ENCODE results near the gene MACO1.
"Not testable (repeated sequence)": the region's sequence is repeated elsewhere in the genome, so short reads cannot be mapped to it uniquely, and the experiment has no call there.

Gene MACO1

GRCh38 chr1:25460020-25460419 is 29.3 kb downstream of the MACO1 start:
- FAIRE-seq, result no peak

GRCh38 chr1:25460816-25461215 is 30.1 kb downstream of the MACO1 start:
- not testable (repeated sequence) for FAIRE-seq

DNA sequence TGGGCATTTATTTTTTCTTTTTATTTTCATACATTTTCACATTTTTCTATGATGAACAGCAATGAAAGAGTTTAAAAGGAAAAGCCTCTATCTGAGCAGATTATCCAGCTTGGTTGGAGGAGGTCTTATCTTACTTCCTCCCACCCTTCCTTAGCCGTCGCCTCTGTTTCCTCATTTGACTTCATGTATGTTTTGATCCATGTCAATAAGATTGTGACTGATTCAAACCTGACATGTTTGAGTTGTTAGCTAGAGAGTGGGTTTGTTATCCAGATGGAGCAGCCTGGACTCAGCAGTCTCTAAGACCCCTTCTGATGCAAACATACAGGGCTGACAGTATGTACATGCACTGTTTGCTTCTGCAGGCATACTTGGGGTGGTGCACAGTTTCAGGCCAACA is 31.2 kb downstream of the MACO1 start:
- no peak for FAIRE-seq

DNA sequence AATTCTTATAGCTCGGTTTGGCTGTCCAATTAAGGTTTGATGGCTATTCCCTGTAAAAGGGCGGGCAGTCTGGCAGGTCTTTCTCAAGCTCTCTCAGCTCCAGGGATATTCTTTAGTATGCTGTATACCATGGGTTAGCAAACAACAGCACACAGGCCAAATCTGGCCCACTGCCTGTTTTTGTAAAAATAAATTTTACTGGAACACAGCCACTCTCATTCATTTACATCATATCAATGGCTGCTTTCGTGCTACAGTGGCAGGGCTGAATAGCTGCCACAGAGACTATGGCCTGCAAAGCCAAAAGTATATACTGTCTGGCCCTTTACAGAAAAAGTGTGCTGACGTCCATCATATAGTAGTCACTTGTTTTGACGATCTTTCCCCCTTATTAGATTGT is 32.0 kb downstream of the MACO1 start:
- FAIRE-seq, result no peak

- peak; percentile 9 for FAIRE-seq
Observed at GRCh38 chr1:25467193-25467592, 36.5 kb downstream of the MACO1 start.

DNA sequence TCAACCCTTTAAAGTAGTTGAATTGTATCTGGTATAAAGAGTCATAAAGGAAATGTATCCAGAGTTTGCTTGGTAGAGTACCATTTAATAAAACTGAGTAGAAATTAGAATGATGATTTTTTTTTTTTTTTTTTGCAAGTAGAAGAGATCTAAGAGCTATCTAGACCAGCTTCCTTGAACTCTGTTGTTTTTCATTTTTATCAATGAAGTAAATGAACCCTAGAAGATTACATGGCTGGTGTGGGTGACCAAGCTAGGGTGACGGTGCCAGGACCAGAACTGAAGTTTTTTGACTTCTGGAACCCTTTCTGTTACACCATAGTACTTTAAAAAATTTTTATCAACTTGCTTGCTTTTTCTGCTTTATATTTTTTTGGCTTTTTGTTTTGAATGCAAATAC is 36.9 kb downstream of the MACO1 start:
- no peak for FAIRE-seq

GRCh38 chr1:25468033-25468432 is 37.3 kb downstream of the MACO1 start:
- no peak for FAIRE-seq

DNA sequence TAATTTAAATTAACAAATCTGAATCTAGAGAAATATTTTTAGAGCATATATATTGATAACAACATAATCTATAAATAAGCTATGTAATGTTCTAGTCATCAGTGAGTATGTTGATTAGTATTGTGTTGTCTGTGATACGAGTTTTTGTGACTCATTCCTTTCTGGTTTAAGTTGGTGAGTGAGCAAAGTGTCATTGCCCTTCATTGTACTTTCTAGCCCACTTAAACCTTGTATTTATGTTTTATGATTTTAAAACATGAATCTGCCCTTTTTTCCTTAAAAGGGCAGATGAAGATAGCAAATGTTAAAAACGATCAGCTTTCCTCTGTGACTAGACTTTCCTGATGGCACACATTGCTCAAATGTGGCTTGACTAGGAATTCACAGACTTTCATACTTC is 38.5 kb downstream of the MACO1 start:
- peak; percentile 69 for FAIRE-seq

DNA sequence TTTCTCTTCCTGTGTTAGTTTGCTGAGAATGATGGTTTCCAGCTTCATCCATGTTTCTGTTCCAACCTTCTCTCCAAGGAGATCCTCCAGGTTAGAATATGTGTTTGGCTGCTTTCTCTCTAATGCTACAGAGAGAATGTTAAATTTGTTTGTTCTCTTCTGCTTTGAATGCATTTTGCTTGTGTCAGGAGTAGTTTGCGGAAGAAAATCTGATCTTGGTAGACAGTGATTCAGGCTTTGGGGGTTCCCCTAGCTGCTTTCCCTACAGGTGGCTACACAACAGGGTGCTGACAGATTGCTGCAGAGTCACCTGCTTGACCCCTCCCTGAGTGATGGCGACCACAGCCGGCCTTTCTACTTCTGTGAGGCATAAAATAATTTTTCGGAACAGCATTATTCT is 41.8 kb downstream of the MACO1 start:
- no peak for FAIRE-seq

GRCh38 chr1:25473653-25474225 is 43.0 kb downstream of the MACO1 start:
- FAIRE-seq, result no peak

- no peak for FAIRE-seq
Observed at GRCh38 chr1:25474439-25475047, 43.8 kb downstream of the MACO1 start.

DNA sequence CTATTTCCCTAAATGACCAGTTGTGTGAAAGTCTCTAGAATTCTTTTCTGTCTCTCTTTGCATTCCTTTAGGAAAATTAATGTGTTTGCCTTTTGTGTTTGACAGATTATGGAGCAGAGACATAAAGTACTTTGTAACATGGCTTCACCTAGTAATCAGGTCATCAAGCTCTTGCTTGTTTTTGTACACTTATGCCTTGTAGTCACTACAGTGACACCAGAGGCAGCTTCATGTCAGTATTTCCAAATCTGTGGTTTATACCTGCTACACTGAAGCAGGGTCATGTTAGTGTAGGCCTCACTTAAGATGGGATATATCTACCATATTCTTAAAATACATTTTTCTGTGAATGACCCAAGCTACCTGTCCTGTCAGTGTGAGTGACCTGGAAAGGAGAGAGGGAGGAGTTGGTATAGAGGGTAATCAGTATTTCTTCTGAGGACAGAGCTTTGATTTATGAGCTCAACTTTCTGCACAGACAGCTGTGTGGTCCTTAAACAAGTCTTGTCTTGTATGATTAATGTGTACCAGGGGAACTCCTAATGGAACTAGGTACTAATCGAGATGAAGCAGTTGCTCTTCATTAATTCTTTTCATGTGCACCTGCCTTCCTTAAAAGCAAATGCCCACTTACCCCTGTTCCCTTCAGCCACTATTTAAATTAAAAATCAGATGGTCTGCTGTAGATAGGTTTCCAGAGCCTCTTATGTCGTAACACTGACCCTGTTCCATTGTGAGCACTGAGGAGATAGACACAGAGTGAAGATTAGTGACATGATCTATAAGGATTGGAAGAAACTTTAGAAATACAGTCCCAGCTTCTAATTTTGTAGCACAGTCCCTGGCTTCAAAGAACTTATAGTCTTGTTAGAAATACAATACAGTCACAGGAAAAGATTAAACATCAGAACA is 45.7 kb downstream of the MACO1 start:
- no peak for FAIRE-seq

- FAIRE-seq, result no peak
Observed at GRCh38 chr1:25477448-25478034, 46.8 kb downstream of the MACO1 start.

- FAIRE-seq, result no peak
Observed at GRCh38 chr1:25478633-25479032, 47.9 kb downstream of the MACO1 start.

- FAIRE-seq, result no peak
Observed at GRCh38 chr1:25481625-25482024, 50.9 kb downstream of the MACO1 start.

GRCh38 chr1:25482211-25482610 is 51.5 kb downstream of the MACO1 start:
- FAIRE-seq, result no peak

GRCh38 chr1:25484096-25484495 is 53.4 kb downstream of the MACO1 start:
- no peak for FAIRE-seq

DNA sequence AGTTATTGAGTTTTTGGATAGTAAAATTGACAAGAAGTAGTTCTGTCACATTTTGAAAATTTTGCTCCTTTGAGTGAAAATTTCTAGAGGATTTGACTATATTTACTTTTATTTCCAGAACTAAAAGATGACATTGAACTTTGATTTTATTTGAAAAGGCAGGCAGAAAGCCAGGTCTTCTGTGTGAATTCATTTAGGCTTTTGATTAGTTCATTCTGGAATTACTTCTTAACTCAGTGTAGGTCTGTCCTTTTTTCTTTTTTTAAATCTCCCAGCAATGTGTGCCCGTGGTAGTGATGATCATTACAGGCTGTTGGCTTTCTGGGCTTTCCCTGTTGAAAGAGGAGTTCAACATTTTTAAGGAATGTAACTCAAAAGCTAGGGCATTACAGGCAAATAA is 53.8 kb downstream of the MACO1 start:
- peak; percentile 79 for FAIRE-seq

- no peak for FAIRE-seq
Observed at GRCh38 chr1:25485536-25486411, 55.1 kb downstream of the MACO1 start.

DNA sequence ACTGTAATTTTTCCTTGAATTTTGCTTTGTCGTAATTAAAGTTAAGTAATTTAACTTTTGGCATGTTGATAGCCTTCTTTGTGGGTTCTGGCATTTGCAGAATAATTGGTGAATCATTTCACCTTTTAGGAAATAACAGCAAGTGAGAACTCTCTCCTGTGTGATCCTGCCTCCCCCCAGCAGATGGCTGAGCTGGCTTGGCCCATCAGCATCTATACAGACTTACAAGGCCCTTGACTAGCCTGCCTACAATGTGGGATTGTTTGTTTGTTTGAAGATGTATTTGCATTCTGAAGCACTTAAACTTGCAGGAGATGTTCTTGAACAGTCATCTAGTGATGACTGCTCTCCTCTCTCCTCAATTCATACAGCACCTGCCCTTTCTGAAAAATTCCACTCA is 55.9 kb downstream of the MACO1 start:
- no peak for FAIRE-seq

DNA sequence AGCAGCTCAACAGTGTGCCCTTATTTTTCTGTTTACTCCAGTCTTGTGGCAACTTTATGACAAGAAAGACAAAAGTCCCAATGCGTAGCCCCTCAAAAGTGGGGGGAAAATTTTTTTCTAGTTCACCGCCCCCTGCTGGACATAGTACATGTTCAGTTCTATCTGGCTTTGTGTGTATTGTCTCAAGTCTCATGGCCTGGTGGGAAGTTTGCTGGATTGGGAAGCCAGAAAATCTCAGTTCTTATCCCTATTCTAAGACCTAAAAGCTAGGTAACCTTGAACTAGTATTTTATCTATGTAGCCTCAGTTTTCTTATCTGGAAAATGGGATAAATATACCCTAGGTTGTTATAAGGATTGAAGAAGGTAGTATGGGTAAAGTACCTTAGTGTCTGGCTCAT is 56.9 kb downstream of the MACO1 start:
- FAIRE-seq, result no peak

DNA sequence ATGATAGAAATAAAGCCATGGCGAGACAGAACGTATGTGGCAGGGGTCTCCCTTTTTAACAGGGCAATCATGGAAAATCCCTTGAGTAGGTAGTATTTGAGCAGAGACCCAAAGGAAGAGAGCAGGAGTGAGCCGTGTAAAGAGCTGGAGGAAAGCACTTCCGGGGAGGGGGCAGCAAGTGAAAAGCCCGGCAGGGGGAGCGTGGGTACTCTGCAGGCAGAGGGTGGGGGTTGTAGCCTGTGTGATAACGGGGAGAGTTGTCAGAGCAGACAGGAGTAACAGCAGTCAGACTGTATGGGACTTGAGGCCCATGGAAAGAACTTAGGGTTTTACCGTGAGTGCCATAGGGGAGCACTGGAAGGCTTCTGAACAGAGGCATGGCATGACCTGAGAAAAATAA is 61.6 kb downstream of the MACO1 start:
- FAIRE-seq, result no peak

GRCh38 chr1:25494952-25495351 is 64.3 kb downstream of the MACO1 start:
- no peak for FAIRE-seq

Measured in islet of Langerhans (tissue), 1 donor.